HG02588 (cell line): ENCODE results near the gene TMEM134.
"Not testable (repeated sequence)": the region's sequence is repeated elsewhere in the genome, so short reads cannot be mapped to it uniquely, and the experiment has no call there.

Experiments used
- ATAC-seq: cut with Tn5 transposase; IDR thresholded peaks from one replicate; pipeline ENCODE4 v1.9.1; 2021; ENCODE audit warnings: mild to moderate bottlenecking, moderate library complexity; ENCODE audit not compliant: unreplicated experiment

TMEM134 gene

DNA sequence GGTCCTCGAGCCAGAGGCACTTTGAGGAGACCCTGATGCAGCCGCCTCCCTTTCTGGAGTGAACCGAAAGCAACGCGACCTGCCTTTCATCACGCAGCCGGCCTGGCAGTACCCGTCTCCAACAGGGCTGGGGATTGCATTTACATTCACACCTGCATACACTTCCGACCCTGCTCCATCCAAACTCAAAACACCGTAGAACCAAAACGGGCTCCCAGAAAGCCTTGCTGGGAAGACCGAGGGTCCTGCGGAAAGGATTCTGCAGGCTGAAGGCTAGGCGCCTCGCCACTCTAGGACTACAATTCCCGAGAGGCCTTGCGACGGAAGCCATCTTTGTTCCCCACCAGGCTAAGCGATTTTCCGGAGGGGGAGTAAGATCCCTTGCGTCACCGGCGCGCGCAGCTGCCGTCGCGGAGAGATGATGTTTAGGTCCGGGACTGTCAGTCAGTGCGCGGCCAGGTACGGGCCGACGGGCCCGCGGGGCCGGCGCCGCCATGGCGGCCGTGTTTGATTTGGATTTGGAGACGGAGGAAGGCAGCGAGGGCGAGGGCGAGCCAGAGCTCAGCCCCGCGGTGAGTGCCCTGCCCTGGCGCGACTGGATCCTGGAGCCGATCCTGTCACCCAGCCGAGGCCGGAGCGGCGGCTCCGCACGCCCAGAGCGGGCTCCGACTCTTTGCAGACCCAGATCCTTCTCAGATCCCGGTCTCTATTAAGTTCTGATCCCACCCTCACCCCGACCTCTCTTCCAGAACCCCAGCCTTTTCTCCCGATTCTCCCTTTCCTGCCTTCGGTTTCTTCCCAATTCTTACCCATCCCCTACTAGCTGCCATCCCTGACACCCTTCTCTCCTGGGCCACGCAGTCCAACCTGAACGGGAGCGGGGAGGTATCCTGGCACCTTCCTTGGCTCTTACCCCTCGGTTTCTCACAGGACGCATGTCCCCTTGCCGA is 40.7 kb downstream of the TMEM134 start, which contains the start of gene RPS6KB2:
TSS of gene RPS6KB2 (plus strand) at position 443 of the 950 bp plus-strand sequence. CDS start at position 495, 52 bp downstream.
- peak; percentile 81 for ATAC-seq

DNA sequence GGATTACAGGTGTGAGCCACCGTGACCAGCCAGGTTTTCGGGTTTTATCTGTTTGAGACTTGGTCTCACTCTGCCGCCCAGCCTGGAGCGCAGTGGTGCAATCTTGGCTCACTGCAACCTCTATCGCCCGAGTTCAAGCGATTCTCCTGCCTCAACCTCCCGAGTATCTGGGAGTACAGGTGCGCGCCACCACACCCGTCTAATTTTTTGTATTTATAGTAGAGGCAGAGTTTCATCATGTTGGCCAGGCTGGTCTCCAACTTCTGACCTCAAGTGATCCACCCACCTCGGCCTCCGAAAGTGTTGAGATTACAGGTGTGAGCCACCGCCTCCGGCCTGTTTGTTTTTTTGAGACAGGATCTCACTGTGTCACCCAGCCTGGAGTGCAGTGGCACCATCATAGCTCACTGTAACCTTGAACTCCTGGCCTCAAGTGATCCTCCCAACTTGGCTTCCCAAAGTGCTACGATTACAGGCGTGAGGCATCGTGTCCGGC is 41.6 kb downstream of the TMEM134 start:
- ATAC-seq = not testable (repeated sequence)

DNA sequence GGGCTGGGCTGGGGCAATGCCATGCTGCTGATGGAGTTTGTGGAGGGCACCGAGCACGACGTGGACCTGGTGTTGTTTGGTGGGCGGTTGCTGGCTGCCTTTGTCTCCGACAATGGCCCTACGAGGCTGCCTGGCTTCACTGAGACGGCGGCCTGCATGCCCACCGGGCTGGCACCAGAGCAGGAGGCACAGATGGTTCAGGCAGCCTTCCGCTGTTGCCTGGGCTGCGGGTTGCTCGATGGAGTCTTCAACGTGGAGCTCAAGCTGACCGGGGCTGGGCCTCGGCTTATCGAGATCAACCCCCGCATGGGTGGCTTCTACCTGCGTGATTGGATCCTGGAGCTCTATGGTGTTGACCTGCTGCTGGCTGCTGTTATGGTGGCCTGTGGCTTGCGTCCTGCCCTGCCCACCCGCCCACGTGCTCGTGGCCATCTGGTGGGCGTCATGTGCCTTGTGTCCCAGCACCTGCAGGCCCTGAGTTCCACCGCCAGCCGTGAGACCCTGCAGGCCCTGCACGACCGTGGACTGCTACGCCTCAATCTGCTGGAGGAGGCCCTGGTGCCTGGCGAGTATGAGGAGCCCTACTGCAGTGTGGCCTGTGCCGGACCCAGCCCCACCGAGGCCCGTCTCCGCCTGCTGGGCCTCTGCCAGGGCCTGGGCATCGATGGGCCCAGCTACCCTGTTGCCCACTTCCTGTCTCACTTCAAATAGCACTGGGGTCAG is 45.0 kb downstream of the TMEM134 start:
- no peak for ATAC-seq

DNA sequence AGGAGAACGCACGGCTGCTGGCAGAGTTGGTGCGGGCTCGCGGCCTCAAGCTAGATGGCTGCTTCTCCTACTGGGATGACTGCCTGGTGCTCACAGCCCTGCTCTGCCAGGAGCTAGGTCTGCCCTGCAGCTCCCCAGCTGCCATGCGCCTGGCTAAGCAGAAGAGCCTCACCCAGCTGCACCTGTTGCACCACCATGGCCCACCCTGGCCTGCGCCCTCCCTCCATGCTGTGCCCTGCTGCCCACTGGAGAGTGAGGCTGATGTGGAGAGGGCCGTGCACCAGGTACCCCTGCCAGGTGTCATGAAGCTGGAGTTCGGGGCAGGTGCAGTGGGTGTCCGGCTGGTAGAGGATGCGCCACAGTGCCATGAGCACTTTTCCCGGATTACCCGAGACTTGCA is 45.6 kb downstream of the TMEM134 start:
- ATAC-seq = no peak

DNA sequence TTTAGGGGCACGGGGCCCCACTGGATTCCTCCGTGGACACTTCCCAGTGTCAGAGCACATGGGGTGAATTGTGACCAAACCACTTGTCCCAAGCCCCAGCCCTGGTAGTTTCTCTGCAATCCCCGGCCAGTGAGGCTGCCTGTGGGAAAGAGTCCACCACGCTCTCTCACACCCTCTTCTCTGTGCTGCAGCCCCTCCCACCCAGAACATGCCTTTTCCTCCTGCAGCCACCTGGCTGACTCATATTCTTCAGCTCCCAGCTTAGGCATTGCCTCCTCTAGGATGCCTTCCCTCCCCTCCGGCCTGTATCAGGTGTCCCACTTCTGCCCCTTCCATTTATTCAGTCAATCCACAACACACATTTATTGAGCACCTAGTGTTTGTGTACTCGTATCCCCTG is 46.2 kb downstream of the TMEM134 start:
- ATAC-seq = no peak

DNA sequence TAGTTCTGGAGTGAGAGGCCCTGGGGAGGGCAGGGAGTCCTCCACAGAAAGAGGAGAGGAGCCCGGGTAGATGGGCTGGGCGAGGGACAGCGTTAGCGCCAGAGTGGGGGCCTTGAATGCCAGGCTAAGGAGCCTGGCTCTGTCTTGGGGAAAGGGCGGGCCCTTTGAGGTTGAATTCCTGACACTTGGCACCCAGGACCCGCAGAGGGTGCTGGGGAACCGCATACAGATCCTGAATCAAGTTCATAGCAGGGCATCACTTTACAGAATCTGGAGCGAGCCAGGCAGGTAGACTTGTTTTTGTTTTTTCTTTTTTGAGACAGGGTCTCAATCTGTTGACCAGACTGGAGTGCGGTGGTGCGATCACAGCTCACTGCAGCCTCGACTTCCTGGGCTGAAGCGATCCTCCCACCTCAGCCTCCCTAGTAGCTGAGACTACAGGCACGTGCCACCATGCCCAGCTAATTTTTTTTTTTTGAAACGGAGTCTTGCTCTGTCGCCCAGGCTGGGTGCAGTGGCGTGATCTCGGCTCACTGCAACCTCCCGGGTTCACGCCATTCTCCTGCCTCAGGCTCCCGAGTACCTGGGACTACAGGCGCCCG is 47.5 kb downstream of the TMEM134 start:
- ATAC-seq = no peak

DNA sequence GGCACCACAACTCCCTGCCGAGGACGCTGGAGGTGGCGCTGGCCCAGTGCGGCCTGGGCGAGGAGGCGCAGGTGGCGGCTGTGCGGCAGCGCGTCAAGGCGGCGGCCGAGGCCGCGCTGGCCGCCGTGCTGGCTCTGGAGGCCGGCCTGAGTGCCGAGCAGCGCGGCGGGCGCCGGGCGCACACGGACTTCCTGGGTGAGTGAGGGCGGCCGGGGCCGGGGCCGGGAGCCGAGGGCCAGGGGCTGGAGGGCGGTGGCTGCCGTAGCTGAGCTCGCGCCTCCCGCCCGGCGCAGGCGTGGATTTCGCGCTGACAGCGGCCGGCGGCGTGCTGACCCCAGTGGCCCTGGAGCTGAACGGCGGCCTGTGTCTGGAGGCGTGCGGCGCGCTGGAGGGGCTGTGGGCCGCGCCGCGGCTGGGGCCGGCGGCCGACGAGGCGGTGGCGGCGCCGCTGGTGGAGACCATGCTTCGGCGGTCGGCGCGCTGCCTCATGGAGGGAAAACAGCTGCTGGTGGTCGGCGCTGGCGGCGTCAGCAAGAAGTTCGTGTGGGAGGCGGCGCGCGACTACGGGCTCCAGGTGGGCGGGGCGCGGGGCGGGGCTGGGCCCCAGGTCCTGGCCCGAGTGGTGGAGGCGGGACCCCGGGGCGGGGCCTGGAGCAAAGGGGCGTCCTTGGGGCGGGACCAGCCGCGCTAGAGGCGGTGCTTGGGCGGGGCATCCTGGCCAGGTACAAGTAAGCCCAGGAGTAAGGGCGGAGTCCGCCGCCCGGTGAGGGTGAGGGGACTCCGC is 48.2 kb downstream of the TMEM134 start:
- ATAC-seq = peak; percentile 85

DNA sequence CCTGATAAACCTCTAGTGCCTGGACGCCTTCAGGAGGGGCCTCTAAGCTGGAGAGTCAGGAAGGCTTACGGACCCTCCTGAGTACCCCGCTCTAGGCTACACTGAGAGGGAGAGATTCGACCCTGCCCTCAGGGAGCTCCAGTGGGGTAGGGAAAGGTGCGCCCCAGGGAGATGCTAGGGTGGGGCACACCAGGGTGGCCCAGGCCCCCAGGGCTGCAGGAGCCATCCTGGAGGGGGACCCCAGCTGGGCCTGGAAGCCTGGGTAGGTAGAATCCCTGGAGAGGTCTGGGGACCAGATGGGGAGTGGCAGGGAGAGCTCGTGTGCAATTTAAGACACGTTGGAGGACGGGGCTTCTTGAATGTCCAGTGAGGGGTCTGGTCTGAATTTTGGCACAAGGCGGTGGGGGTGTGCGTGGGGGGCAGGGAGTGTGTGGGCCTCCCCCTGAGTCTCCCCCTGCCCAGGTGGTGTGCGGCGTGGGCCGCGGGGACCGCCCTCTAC is 48.9 kb downstream of the TMEM134 start:
- ATAC-seq = no peak

DNA sequence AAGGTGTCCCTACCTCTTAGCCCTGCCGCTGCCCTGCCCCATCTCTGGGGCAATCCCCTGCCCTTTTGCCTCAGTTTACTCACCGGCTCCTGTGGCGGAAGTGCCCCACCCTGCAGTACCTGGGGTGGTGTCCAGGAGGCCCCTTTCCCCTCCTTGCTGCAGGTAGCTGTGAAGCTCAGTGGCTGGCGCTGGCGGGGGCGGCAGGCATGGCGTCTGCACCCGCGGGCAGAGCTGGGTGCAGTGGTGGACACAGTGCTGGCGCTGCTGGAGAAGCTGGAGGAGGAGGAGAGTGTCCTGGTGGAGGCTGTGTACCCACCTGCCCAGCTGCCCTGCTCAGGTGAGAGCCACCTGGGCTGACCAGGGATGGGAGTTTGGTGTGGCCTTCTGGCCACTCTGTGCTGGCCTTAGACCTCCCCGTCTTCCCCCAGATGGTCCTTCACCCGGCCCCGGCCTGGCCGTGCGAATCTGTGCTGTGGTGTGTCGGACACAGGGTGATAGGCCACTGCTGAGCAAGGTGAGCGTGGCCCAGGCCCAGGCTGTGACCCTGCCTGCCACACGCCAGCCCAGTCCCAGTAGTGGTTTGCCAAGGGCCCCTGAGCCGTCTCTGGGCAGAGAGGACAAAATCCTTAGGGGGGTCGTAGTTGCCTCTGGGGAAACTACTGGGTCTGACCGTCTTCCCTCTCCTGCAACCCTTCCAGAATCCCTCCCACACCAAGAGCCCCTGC is 49.6 kb downstream of the TMEM134 start:
- ATAC-seq = no peak

DNA sequence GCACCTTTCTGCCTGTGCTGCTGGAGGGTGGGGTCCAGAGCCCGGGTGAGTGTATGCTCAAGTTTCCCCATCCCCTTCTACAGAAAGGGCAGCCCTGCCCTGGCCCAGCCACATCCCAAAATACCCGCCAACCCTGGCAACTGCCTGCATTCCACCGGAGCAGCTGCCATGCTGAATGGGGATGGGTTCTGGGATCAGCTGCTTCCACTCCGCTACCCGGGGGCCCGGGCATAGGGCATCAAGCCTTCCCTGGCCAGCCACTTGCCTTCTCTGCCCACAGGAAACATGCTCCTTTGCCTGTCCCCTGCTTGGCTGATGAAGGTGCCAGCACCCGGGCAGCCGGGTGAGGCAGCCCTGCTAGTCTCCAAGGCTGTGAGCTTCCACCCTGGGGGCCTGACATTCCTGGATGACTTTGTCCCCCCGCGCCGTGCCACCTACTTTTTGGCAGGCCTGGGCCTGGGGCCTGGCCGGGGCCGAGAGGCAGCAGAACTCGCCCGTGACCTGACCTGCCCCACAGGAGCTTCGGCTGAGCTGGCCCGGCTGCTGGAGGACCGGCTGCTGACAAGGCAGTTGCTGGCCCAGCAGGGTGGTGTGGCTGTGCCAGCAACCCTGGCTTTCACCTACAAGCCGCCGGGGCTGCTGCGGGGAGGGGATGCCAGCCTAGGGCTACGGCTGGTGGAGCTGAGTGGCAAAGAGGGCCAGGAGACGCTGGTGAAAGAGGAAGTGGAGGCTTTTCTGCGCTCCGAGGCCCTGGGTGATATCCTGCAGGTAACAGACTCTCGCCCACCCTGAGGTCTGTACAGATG is 50.4 kb downstream of the TMEM134 start:
- ATAC-seq = no peak

DNA sequence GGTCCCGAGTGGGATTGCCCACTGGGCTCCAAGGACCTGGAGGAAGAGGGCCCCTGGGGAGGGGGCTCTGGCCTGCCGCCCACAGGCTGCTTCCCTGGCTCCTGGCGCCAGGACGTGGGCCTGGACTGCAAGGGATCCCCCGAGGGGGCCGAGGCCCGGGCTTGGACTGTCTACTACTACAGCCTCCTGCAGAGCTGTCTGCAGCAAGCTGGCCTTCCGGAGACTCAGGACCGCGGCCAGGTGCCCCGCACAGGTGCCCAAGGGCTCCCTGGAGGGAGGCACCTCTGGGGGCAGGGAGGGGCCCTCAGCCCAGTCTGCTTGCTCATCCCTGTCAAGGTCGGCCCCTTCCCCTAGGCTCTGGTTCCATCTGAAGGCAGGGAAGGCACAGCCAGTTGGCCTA is 51.6 kb downstream of the TMEM134 start:
- no peak for ATAC-seq

DNA sequence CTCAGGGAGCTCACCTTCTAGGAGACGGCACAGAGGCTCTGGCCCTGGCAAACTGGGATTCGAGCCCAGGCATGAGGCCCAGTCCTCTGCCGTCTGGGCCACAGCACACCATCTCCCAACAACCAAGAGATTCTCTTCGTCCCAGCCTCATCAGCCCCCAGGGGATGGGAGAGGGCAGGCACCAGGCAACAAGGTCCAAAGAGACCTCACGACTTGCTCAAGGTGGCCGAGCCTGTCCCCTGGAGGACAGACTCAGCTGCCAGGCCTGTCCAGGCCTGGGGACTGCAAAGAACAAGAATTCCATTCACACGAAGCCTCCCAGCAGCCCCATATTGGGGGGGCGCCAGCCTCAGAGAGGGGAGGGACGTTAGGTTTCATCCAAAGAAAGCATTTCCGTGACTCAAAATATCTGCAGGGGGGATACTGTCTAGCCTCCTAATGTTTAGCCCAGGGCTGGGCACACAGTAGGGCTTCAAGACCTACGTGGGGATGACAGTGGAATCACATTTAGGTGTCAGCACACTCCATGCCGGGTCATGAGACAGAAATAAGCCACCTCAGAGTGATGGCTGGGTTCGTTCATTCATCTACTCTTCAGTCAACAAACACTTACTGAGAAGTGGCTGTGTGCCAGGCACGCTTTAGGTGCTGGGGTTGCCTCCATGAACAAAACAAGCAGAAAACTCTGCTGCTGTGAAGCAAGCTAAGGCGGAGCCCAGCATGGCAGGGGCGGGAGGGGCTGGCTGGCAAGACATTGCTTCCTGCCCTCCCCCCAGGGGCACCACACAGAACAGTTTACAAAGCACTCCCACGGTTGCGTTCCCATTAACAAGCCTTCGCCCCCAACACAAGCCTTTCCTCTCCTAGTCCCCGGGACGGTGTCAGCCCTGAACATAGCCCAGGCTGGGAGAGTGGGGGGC is 52.4 kb downstream of the TMEM134 start:
- no peak for ATAC-seq

DNA sequence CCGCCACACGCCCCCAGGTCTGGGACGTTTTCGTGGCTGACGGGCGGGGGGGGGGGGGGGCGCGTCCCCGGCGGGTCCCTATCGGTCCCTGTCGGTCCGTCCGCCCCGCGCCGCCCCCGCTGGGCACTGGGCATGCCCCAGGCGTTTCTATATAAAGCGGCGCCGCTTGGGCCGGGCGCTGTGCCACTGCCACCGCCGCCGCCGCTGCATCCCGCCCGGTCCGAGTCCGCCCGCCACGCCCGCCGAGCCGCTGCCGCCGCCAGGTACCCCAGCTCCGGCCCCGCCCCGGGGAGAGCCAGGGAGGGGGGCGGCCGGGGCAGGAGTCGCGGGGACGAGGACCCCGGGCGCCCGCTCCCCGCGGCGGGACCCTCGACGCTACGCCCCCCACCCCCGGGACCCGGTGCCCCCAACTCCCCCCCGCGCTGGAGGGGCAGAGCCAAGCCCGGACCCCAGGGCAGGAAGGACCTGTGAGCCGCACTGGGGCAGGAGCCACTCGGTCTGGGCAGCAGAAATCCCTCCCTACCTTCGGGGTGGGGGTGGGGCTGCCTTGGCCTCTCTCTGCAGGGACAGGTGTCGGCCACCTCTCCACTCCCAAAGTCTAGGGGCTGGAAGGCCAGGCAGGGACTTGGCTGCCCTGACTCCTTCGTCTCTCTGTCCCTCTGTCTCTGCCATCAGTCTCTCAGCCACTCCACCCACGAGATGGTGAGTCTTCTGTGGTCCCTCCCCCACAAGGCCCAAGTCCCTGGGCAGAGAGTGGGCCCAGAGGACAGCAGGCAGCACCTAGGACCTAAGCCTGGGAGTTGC is 53.3 kb downstream of the TMEM134 start, which contains the start of gene CARNS1:
TSS of gene CARNS1 (plus strand) at position 178 of the 804 bp plus-strand sequence. CDS start at position 700, 522 bp downstream.
- ATAC-seq = no peak

DNA sequence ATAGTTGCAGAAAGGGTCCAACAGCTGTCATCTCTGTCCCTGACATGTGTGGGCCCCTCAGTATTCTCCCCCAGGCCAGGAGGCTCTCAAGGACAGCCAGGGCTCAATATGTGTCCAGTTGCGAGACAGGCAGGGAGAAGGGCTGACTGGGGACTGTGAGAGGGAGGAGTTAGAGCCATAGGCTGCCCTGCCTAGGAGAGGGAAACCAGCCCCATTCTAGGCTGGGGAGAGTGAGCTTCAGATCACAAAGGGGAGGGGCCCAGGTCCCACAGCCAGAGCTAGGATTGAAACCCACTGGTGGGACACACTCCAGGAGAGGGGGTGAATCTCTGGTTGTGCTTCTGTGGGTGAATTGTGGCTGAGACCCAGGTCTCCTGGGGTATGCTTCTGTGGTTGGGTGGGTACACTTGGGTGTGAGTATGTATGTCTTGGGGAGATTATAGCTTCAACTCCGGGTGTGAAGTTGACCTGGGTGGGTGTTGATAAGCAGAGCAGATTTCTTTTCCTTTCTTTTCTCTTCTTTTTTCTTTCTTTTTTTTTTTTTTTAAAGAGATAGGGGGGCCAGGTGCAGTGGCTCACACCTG is 55.7 kb downstream of the TMEM134 start:
- ATAC-seq = no peak

DNA sequence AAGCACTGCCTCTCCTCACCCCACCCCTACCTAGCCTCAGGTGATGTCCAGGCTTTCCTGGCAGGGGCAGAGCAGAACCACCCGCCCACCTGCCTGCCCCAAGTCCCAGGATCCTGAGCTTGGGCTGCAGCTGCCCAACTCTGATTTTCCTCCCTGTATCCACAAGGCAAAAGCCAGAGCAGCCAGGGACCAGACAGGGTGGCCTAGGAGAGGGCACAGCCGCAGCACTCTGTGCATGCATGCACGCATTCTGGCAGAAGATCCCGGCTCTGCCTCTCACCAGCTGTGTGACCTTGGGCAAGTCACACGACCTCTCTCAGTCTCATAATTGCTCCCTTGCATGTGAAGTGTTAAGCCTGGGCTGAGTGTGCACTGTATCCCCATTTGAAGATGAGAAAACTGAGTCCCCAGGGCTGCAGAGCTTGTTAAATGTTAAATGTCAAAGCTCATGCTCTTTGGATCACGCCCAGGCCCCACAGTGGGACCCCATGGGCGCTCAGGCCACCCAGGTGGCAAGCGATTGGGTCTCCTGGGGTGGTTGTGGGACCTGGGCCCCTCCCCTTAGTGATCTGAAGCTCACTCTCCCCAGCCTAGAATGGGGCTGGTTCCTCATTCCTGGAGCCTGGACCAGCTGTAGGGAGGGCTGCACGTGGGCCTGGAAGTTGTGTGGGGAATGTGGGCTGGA is 56.4 kb downstream of the TMEM134 start:
- ATAC-seq = no peak

DNA sequence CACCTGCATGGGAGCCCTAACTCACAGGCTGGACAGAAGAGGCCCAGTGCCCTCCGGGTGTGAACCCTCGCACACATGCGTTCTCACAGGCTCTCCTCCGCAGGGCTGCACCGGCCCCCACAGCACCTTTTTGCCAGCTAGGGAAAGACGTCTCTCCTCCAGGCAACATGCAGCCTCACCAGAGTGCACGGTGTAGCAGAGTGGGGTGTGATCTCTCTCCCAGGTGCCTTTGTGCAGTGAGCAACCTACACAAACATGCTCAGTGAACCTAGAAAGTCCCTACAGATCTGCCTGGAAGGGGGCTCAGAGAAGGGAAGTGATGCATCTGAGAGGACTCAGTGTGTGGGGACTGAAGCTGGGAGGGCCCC is 57.3 kb downstream of the TMEM134 start:
- ATAC-seq = no peak
